Fibroblast of lung (primary cell): ENCODE data around the gene PARD6B. TPM values are rescaled to one million over a fixed set of nuclear protein-coding genes. Genes with fewer than 3 reads are reported as not detected.

Experiments used
- DNase-seq, 2 donors: peaks; one replicate each; pipeline versions ENCODE4 v3.0.0 to v3.0.0-alpha.2; 2010; ENCODE audit warnings: low read depth in 2 of 2
- H2AFZ ChIP-seq: 2 replicates; pipeline ENCODE4 v1.5.1; 2012; ENCODE audit warnings: low read length, control low read depth, inconsistent platforms
- H3K27ac ChIP-seq: 2 replicates; pipeline ENCODE4 v1.5.1; 2011; ENCODE audit warnings: low read length, control low read depth; ENCODE audit not compliant: insufficient read depth
- H3K27me3 ChIP-seq: 2 replicates; pipeline ENCODE4 v1.5.1; 2011; ENCODE audit warnings: mild to moderate bottlenecking, low read length; ENCODE audit not compliant: control insufficient read depth, insufficient read depth
- H3K36me3 ChIP-seq: 2 replicates; pipeline ENCODE4 v1.5.1; 2011; ENCODE audit warnings: low read length; ENCODE audit not compliant: control insufficient read depth, insufficient read depth
- H3K4me1 ChIP-seq: 2 replicates; pipeline ENCODE4 v1.5.1; 2011; ENCODE audit warnings: low read length; ENCODE audit not compliant: control insufficient read depth, insufficient read depth; ENCODE audit errors: extremely low read depth
- H3K4me2 ChIP-seq: 2 replicates; pipeline ENCODE4 v1.5.1; 2011; ENCODE audit warnings: low read length, control low read depth; ENCODE audit not compliant: insufficient read depth; ENCODE audit errors: extremely low read depth
- H3K4me3 ChIP-seq, 4 experiments: fragments of 200-600 bp in 1 of 4; sonication (generic) in 1 of 4; replicated peaks in 1 of 4; 2 replicates each; pipeline ENCODE4 v1.5.1; 2011 to 2016; ENCODE audit warnings: low read length in 4 of 4, low read depth in 3 of 4, mild to moderate bottlenecking in 3 of 4, control low read depth in 2 of 4, inconsistent platforms in 1 of 4, mixed read lengths in 1 of 4; ENCODE audit not compliant: insufficient read depth in 1 of 4; ENCODE audit errors: control extremely low read depth in 1 of 4
- H3K79me2 ChIP-seq: 2 replicates; pipeline ENCODE4 v1.5.1; 2012; ENCODE audit warnings: mild to moderate bottlenecking, low read length, inconsistent platforms; ENCODE audit not compliant: control insufficient read depth, insufficient read depth
- H3K9ac ChIP-seq: 2 replicates; pipeline ENCODE4 v1.5.1; 2011; ENCODE audit warnings: mild to moderate bottlenecking, low read length, control low read depth; ENCODE audit not compliant: insufficient read depth
- H3K9me3 ChIP-seq: 2 replicates; pipeline ENCODE4 v1.5.1; 2012; ENCODE audit warnings: low read depth, low read length; ENCODE audit not compliant: control insufficient read depth, insufficient read depth
- H4K20me1 ChIP-seq: 2 replicates; pipeline ENCODE4 v1.5.1; 2011; ENCODE audit warnings: low read length; ENCODE audit not compliant: control insufficient read depth, insufficient read depth; ENCODE audit errors: extremely low read depth
- EZH2 ChIP-seq: IDR thresholded peaks from 2 replicates; pipeline ENCODE4 v1.5.1; 2012; ENCODE audit warnings: low read length, control low read depth, mild to moderate bottlenecking; ENCODE audit errors: missing control alignments
- polyA plus RNA-seq, 2 donors: library from polyadenylated mRNA; depleted of rRNA in 1 of 2; stranded (reverse) in 1 of 2; unstranded in 1 of 2; fragments of >200 nt; gene quantifications; 2 replicates each; pipeline ENCODE4 v1.2.1, GENCODE V29; 2011 to 2012; ENCODE audit warnings: missing spikeins in 1 of 2
- total RNA-seq: library from RNA; depleted of rRNA; stranded (reverse); fragments of >200 nt; gene quantifications from 2 replicates; pipeline ENCODE4 v1.2.1, GENCODE V29; 2014
- TF ChIP-seq, protein P1 (sequence below), 2 donors: IDR thresholded peaks in 1 of 2; conservative IDR thresholded peaks in 1 of 2; 1 replicate in 1 of 2; 2 replicates in 1 of 2; pipeline ENCODE4 v1.5.1; 2011 to 2012; ENCODE audit warnings: low read length in 2 of 2, control low read depth in 1 of 2, inconsistent platforms in 1 of 2, low read depth in 1 of 2, mild to moderate bottlenecking in 1 of 2

Gene PARD6B
- total and polyA plus RNA-seq, 2 donors (not counting 1 experiment from before 2014, with no cell fraction given), result 0.30 to 0.83 TPM

DNA sequence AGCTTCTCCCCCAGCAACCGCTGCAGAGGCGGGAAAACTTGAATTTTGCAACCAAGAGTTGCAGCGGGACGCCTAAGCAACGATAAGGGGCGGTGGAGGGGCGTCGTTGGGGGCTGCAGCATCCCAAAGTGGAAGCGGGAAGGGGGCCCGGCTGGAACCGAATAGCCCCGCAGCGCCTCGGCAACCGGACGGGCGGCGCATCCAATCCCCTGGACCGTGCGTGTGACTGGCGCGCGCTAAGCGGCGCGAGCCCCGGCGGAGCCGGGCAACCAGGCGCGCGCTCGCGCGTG lies 670 bp upstream of the PARD6B start:
- Histone ChIP-seq H3K9ac (peak overlapping the region; percentile 44), H3K9me3 (no peaks in the 10 kb centered on the region), H2AFZ (peak overlapping the region; percentile 58)

DNA sequence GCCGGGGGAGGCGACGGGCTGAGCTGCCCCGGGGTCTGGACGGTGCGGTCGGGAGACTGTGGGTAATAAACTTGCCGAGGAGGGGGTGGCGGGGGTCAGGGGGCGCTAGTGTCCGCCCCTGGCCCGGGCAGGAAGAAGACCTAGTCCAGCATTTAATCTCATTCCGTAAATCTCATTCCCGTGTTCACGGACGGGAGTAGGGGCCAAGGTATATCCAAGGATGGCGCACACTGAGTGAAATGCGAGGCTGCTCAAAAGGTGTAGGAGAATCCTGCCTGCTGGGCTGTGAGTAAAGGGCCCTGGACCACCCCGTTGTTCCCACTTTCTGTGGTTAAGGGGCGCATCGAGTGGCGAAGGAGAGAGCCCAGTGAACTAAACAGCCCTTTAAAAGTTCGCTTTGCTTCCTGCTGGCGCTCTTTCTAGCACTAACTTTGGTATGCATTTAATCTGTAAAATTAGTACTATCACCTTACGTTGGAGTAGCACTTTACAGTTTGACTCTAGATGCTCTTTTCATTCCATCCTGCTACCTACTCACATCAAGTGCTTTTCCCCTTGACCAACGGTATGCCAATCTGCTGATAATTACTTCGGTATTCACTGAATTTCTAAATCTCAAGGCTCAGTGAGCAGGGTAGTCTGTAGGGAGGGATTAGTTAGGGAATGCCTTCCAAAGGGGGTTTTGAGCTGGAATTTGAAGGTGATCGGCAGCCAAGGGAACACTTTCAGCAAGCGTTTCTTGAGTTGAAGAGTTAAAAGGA lies 730 bp downstream of the PARD6B start:
- Histone ChIP-seq H3K27ac (no peak overlapping the region), H3K79me2 (no peaks in the 10 kb centered on the region), H3K9me3 (no peaks in the 10 kb centered on the region), H3K4me2 (peak overlapping the region; percentile 82), H4K20me1 (no peaks in the 10 kb centered on the region), H3K4me1 (peaks cover 5% of the 10 kb centered on the region), H3K36me3 (no peaks in the 10 kb centered on the region), H2AFZ (no peak overlapping the region), H3K9ac (no peak overlapping the region), H3K4me3 (peak overlapping the region; percentile 28 to 68 (median 46)), H3K27me3 (peaks cover 5% of the 10 kb centered on the region)
- TF ChIP-seq EZH2, result peak; percentile 62
- TF ChIP-seq, protein P1, sequence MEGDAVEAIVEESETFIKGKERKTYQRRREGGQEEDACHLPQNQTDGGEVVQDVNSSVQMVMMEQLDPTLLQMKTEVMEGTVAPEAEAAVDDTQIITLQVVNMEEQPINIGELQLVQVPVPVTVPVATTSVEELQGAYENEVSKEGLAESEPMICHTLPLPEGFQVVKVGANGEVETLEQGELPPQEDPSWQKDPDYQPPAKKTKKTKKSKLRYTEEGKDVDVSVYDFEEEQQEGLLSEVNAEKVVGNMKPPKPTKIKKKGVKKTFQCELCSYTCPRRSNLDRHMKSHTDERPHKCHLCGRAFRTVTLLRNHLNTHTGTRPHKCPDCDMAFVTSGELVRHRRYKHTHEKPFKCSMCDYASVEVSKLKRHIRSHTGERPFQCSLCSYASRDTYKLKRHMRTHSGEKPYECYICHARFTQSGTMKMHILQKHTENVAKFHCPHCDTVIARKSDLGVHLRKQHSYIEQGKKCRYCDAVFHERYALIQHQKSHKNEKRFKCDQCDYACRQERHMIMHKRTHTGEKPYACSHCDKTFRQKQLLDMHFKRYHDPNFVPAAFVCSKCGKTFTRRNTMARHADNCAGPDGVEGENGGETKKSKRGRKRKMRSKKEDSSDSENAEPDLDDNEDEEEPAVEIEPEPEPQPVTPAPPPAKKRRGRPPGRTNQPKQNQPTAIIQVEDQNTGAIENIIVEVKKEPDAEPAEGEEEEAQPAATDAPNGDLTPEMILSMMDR (conservative IDR thresholded peaks at IDR 0.05 in 1 of 2, IDR thresholded peaks at IDR 0.05 in 1 of 2; ENCODE audit: low read depth in 1 of 2, low read length in 2 of 2), result no peak
- no peak for DNase-seq

More for the DNA sequence above, 670 bp upstream of the PARD6B start:
- Histone ChIP-seq H3K79me2 (no peaks in the 10 kb centered on the region), H3K27ac (no peak overlapping the region), H3K36me3 (no peaks in the 10 kb centered on the region), H3K4me3 (peak overlapping the region; percentile 41 to 68 (median 58)), H3K4me2 (peak overlapping the region; percentile 86), H3K4me1 (peaks cover 4% of the 10 kb centered on the region), H4K20me1 (no peaks in the 10 kb centered on the region), H3K27me3 (peaks cover 5% of the 10 kb centered on the region)
- DNase-seq, result no peak
- TF ChIP-seq, protein P1 (conservative IDR thresholded peaks at IDR 0.05 in 1 of 2, IDR thresholded peaks at IDR 0.05 in 1 of 2; ENCODE audit: low read depth in 1 of 2, low read length in 2 of 2), result no peak
- TF ChIP-seq EZH2, result no peak

DNA sequence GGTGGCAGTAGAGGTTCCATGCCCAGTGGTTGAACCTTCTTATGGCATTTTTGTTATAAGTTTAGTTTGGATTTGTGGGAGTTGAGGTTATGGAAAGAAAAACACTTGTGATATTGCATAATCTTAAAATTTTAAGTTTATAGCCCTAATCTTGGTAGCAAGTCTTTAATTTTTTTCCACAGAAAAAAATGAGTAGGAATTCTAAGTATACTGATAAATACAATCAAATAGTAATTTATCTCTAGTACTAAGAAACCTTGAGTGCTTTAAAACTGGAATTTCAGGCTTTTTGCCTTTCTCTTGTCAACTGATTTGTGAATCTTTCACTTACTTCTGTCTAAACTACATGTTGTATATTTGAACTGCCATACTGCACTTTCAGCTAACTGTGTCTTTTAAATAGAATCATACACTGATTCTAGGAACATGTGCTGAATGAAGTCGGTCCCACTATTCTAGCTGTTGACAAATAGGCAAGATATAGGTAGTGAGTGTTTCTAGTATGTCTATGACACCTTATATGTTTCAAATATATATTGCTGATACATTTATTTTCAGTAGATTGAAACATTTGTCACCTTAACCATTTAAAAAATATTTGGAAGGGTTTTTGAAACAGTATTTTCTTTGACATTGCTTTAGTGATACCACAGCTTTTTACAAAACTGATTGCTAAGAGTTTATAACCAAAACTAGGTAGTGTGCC lies 2.4 kb downstream of the PARD6B start:
- H3K27ac ChIP-seq, result no peak overlapping the region
- peaks cover 5% of the 10 kb centered on the region for H3K4me1 ChIP-seq
- no peaks in the 10 kb centered on the region for H3K9me3 ChIP-seq
- H3K79me2 ChIP-seq, result no peaks in the 10 kb centered on the region
- no peak for DNase-seq
- H2AFZ ChIP-seq, result no peak overlapping the region
- no peaks in the 10 kb centered on the region for H3K36me3 ChIP-seq
- H3K9ac ChIP-seq, result no peak overlapping the region
- H4K20me1 ChIP-seq, result no peaks in the 10 kb centered on the region
- H3K4me3 ChIP-seq, result no peak overlapping the region
- no peak overlapping the region for H3K4me2 ChIP-seq
- H3K27me3 ChIP-seq, result peaks cover 5% of the 10 kb centered on the region
- TF ChIP-seq EZH2, result no peak
- TF ChIP-seq, protein P1 (conservative IDR thresholded peaks at IDR 0.05 in 1 of 2, IDR thresholded peaks at IDR 0.05 in 1 of 2; ENCODE audit: low read depth in 1 of 2, low read length in 2 of 2), result no peak
